Naive B cell (primary cell): Measurements from ENCODE around the gene TENM4. TPM values are rescaled to one million over a fixed set of nuclear protein-coding genes. Genes with fewer than 3 reads are reported as not detected.

Source experiments
- ATAC-seq, 2 donors: fragments of 150-1000 bp; cut with Tn5 transposase; 2 replicates each; pipeline ENCODE4 v1.10.0; 2021; ENCODE audit warnings: low read depth in 2 of 2, mild to moderate bottlenecking in 2 of 2, moderate library complexity in 2 of 2
- DNase-seq: peaks from one replicate; pipeline ENCODE4 v3.0.0; 2022
- H3K27ac Mint-ChIP-seq, 6 donors: one replicate each; pipeline ENCODE4 v1.8.0; 2020 to 2022; ENCODE audit warnings: mild to moderate bottlenecking in 6 of 6, mixed read lengths in 6 of 6, moderate library complexity in 5 of 6, inconsistent platforms in 2 of 6
- H3K27me3 Mint-ChIP-seq, 3 donors: one replicate each; pipeline ENCODE4 v1.8.0; 2021 to 2022; ENCODE audit warnings: mixed read lengths in 3 of 3, mild to moderate bottlenecking in 1 of 3
- H3K36me3 Mint-ChIP-seq, 2 donors: one replicate each; pipeline ENCODE4 v1.8.0; 2020 to 2022; ENCODE audit warnings: mixed read lengths in 2 of 2, inconsistent platforms in 1 of 2, mild to moderate bottlenecking in 1 of 2
- H3K4me1 Mint-ChIP-seq, 3 donors: one replicate each; pipeline ENCODE4 v1.8.0; 2020 to 2022; ENCODE audit warnings: mixed read lengths in 3 of 3, inconsistent platforms in 1 of 3, mild to moderate bottlenecking in 1 of 3, moderate library complexity in 1 of 3
- H3K4me3 Mint-ChIP-seq, 8 donors: one replicate each; pipeline ENCODE4 v1.8.0; 2020 to 2022; ENCODE audit warnings: mild to moderate bottlenecking in 8 of 8, mixed read lengths in 8 of 8, moderate library complexity in 8 of 8, inconsistent platforms in 2 of 8
- H3K9me3 Mint-ChIP-seq, 7 donors: one replicate each; pipeline ENCODE4 v1.8.0; 2020 to 2022; ENCODE audit warnings: mixed read lengths in 7 of 7, mild to moderate bottlenecking in 5 of 7, inconsistent platforms in 2 of 7, moderate library complexity in 1 of 7
- polyA plus RNA-seq, 6 donors: library from polyadenylated mRNA; unstranded; fragments of 300-500 nt; fragmentation: Illumina TruSeq; gene quantifications; one replicate each; pipeline ENCODE4 v1.2.3, GENCODE V29; 2021; ENCODE audit warnings: low read depth in 6 of 6

TENM4 gene
- polyA plus RNA-seq, 6 donors from 2014 or later: 3.8 TPM; not detected in 5

- no peaks in the 10 kb centered on the region for H3K4me1 Mint-ChIP-seq
- no peaks in the 10 kb centered on the region for H3K27me3 Mint-ChIP-seq
- no peaks in the 10 kb centered on the region for H3K9me3 Mint-ChIP-seq
- H3K27ac Mint-ChIP-seq: no peak overlapping the region
- ATAC-seq (no peak), DNase-seq (no peak)
- H3K36me3 Mint-ChIP-seq: peaks cover 0 to 10% of the 10 kb centered on the region in 2 donors
- H3K4me3 Mint-ChIP-seq: no peak overlapping the region
Measured at GRCh38 chr11:79081471-79082031, 359.3 kb downstream of the TENM4 start.

- ATAC-seq: no peak
- Mint-ChIP-seq H3K9me3 (peaks cover 0 to 7% (median 0%) of the 10 kb centered on the region in 7 donors), H3K4me3 (no peak overlapping the region), H3K27ac (no peak overlapping the region), H3K36me3 (peaks cover 0 to 10% of the 10 kb centered on the region in 2 donors), H3K4me1 (no peaks in the 10 kb centered on the region), H3K27me3 (no peaks in the 10 kb centered on the region)
- DNase-seq: no peak
Measured at GRCh38 chr11:79080551-79080950, 360.3 kb downstream of the TENM4 start.

GRCh38 chr11:79078999-79079398, 361.8 kb downstream of the TENM4 start:
- peaks cover 0 to 10% of the 10 kb centered on the region in 2 donors for H3K36me3 Mint-ChIP-seq
- peaks cover 0 to 4% (median 0%) of the 10 kb centered on the region in 3 donors for H3K27me3 Mint-ChIP-seq
- no peak overlapping the region for H3K4me3 Mint-ChIP-seq
- no peak overlapping the region for H3K27ac Mint-ChIP-seq
- DNase-seq (no peak), ATAC-seq (no peak)
- peaks cover 0 to 4% (median 2%) of the 10 kb centered on the region in 3 donors for H3K4me1 Mint-ChIP-seq
- H3K9me3 Mint-ChIP-seq: peaks cover 0 to 7% (median 0%) of the 10 kb centered on the region in 7 donors

DNA sequence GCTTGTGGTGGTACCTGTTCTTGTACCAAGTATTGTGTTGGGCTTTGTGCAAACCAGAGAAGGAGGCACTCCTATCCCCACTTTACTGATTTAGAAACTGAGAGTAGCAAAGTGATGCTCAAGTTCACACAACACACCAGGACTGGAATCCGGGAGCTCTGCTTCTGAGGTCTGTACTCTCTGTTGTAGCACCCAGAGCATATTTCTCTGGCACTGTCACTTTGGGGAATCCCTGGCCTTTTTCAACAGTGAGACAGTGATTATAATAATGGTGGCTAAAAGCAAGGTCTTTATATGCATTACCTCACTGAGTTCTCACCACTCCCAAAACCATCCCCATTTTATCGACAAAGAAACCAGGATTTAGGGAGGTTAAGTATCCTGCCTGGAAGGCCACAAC, 362.4 kb downstream of the TENM4 start:
- DNase-seq: no peak
- ATAC-seq: no peak
- peaks cover 0 to 7% (median 0%) of the 10 kb centered on the region in 7 donors for H3K9me3 Mint-ChIP-seq
- H3K27ac Mint-ChIP-seq: no peak overlapping the region
- no peak overlapping the region for H3K4me3 Mint-ChIP-seq
- peaks cover 0 to 4% (median 0%) of the 10 kb centered on the region in 3 donors for H3K27me3 Mint-ChIP-seq
- peaks cover 0 to 4% (median 2%) of the 10 kb centered on the region in 3 donors for H3K4me1 Mint-ChIP-seq
- H3K36me3 Mint-ChIP-seq: peaks cover 0 to 10% of the 10 kb centered on the region in 2 donors

GRCh38 chr11:79077702-79078330, 363.0 kb downstream of the TENM4 start:
- no peak for DNase-seq
- no peak overlapping the region for H3K4me3 Mint-ChIP-seq
- ATAC-seq: no peak
- peaks cover 0 to 10% of the 10 kb centered on the region in 2 donors for H3K36me3 Mint-ChIP-seq
- H3K4me1 Mint-ChIP-seq: peaks cover 0 to 4% (median 2%) of the 10 kb centered on the region in 3 donors
- no peak overlapping the region for H3K27ac Mint-ChIP-seq
- H3K27me3 Mint-ChIP-seq: peaks cover 0 to 4% (median 0%) of the 10 kb centered on the region in 3 donors
- H3K9me3 Mint-ChIP-seq: peaks cover 0 to 7% (median 0%) of the 10 kb centered on the region in 7 donors

DNA sequence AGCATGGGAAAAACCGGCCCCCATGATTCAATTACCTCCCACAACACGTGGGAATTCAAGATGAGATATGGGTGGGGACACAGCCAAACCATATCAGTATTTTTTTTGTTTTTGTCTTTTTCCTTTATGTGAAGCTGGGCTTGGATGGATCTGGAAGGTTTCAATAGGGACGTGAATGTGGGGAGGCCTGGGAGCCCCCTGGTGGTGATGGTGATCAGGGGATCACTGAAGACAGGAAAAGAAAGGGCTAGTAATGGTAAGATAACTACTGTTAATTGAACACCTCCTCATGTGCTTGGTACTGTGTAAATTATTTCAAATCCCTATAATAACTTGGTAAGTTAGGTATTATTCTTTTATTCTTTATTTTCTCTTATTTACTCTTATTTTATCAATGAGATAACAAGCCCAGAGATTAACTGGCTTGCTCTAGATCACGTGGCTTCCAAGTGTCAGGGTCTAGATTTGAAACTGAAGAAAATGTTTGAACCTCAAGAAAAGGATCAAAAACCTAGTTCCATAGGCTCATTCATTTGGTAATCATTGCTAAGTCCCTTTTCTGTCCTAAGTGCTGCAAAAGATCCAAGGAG, 364.2 kb downstream of the TENM4 start:
- Mint-ChIP-seq H3K9me3 (peaks cover 0 to 7% (median 0%) of the 10 kb centered on the region in 7 donors), H3K36me3 (peaks cover 0 to 10% of the 10 kb centered on the region in 2 donors), H3K27ac (no peak overlapping the region), H3K4me1 (peaks cover 0 to 4% (median 2%) of the 10 kb centered on the region in 3 donors), H3K4me3 (no peak overlapping the region), H3K27me3 (peaks cover 0 to 4% (median 0%) of the 10 kb centered on the region in 3 donors)
- ATAC-seq (no peak), DNase-seq (no peak)

DNA sequence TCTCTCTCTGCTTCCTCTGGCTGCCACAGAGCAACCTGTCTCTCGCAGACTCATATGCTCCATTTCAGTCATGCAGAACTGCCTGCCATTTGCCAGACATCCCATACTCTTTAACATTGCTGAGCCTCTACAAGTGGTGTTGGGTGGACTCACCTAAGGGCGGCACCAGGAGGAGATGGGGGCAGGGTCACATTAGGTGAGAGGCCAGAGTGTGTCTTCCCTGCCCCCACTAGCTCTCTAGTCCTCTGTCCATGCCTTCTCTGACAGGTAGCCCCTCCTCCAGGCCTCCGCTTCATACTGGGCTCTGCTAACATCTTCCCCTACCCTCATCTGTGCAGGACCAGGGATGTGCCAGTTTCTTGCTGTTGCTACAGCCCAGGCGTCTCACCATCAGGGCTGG, 366.3 kb downstream of the TENM4 start:
- no peak overlapping the region for H3K27ac Mint-ChIP-seq
- no peak overlapping the region for H3K4me3 Mint-ChIP-seq
- H3K4me1 Mint-ChIP-seq: peaks cover 0 to 4% (median 2%) of the 10 kb centered on the region in 3 donors
- H3K27me3 Mint-ChIP-seq: peaks cover 0 to 8% (median 0%) of the 10 kb centered on the region in 3 donors
- H3K9me3 Mint-ChIP-seq: peaks cover 0 to 7% (median 0%) of the 10 kb centered on the region in 7 donors
- ATAC-seq (no peak), DNase-seq (no peak)
- peaks cover 0 to 10% of the 10 kb centered on the region in 2 donors for H3K36me3 Mint-ChIP-seq

DNA sequence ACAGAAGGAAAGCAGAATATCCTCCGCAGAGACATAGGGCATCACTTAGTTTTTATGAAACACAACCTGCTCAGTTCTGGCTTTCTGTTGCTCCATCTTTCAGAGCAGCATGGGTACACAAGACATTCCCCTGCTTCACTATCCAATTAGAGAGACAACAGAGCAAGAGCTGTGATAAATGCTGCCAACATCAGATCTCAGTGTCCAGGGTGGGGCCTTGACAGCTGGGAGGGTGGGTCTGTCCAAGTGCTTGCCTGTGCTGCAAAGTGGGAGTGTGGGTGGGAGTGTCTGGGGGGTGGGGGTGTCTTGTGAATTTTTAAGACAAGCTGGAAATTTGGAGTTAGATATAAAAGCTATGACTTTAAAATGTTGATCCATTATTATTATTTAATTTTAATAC, 369.6 kb downstream of the TENM4 start:
- Mint-ChIP-seq H3K9me3 (peaks cover 0 to 4% (median 0%) of the 10 kb centered on the region in 7 donors), H3K4me1 (peaks cover 0 to 4% (median 4%) of the 10 kb centered on the region in 3 donors), H3K4me3 (no peak overlapping the region), H3K27me3 (peaks cover 0 to 13% (median 5%) of the 10 kb centered on the region in 3 donors), H3K27ac (no peak overlapping the region), H3K36me3 (no peaks in the 10 kb centered on the region)
- no peak for ATAC-seq
- no peak for DNase-seq

DNA sequence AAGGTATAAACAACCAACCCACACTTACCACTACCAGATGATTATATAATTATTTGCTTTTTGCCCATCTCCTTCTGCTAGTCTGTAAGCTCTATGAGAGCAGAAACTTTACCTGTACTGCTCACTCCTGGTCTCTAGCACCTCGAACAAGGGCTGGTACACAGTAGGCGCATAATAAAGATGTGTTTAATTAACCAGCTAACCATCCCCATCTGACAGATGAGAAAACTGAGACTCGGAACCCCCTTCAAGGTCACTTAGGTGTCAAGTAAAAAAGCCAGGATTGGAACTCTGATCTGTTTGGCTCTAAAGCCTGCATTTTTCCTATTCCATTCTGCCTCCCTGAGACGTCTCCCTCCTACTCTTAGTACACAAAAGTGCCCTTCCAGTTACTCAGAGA, 370.3 kb downstream of the TENM4 start:
- no peak for DNase-seq
- ATAC-seq: no peak
- H3K27ac Mint-ChIP-seq: no peak overlapping the region
- no peak overlapping the region for H3K4me3 Mint-ChIP-seq
- peaks cover 0 to 2% (median 0%) of the 10 kb centered on the region in 7 donors for H3K9me3 Mint-ChIP-seq
- peaks cover 5 to 13% (median 5%) of the 10 kb centered on the region in 3 donors for H3K27me3 Mint-ChIP-seq
- H3K4me1 Mint-ChIP-seq: peaks cover 0 to 4% (median 4%) of the 10 kb centered on the region in 3 donors
- no peaks in the 10 kb centered on the region for H3K36me3 Mint-ChIP-seq

- Mint-ChIP-seq H3K4me3 (no peak overlapping the region), H3K9me3 (no peaks in the 10 kb centered on the region), H3K36me3 (no peaks in the 10 kb centered on the region), H3K4me1 (peaks cover 0 to 4% (median 0%) of the 10 kb centered on the region in 3 donors), H3K27me3 (peaks cover 5 to 10% (median 5%) of the 10 kb centered on the region in 3 donors), H3K27ac (no peak overlapping the region)
- no peak for ATAC-seq
- no peak for DNase-seq
Measured at GRCh38 chr11:79069504-79069903, 371.3 kb downstream of the TENM4 start.

GRCh38 chr11:79068356-79068755, 372.5 kb downstream of the TENM4 start:
- Mint-ChIP-seq H3K36me3 (no peaks in the 10 kb centered on the region), H3K9me3 (no peaks in the 10 kb centered on the region), H3K27ac (peak overlapping the region in 1 of 6 donors; percentile 6), H3K4me3 (no peak overlapping the region), H3K27me3 (peaks cover 5 to 10% (median 5%) of the 10 kb centered on the region in 3 donors), H3K4me1 (peaks cover 0 to 2% (median 0%) of the 10 kb centered on the region in 3 donors)
- ATAC-seq (no peak), DNase-seq (no peak)

DNA sequence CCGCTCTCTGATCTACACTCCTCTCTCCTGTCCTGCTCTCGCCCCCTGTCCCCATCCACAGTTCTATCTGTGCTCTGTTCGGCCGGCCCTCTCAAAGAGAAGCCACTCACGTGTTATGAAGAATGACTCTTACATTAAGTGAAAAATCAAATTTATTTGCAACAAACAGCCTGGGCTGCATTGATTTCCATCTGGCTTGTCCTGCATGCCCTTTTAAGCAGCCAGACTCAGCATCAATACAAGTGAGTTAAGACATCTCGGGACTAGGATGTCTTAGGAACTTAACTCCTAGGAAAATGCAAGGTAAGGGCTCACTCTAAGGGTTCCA, 373.5 kb downstream of the TENM4 start:
- Mint-ChIP-seq H3K36me3 (no peaks in the 10 kb centered on the region), H3K9me3 (no peaks in the 10 kb centered on the region), H3K4me3 (no peak overlapping the region)

GRCh38 chr11:79066456-79067351, 374.1 kb downstream of the TENM4 start:
- H3K9me3 Mint-ChIP-seq: peaks cover 0 to under 1% (median 0%) of the 10 kb centered on the region in 7 donors
- H3K27me3 Mint-ChIP-seq: peaks cover 5 to 10% (median 5%) of the 10 kb centered on the region in 3 donors
- H3K4me3 Mint-ChIP-seq: no peak overlapping the region
- peak overlapping the region in 1 of 6 donors; percentile 55 for H3K27ac Mint-ChIP-seq
- DNase-seq (no peak), ATAC-seq (no peak)
- peaks cover 0 to 2% (median 0%) of the 10 kb centered on the region in 3 donors for H3K4me1 Mint-ChIP-seq
- no peaks in the 10 kb centered on the region for H3K36me3 Mint-ChIP-seq

More for the DNA sequence above, 373.5 kb downstream of the TENM4 start:
- DNase-seq (no peak), ATAC-seq (no peak)
- Mint-ChIP-seq H3K4me1 (peaks cover 0 to 2% (median 0%) of the 10 kb centered on the region in 3 donors), H3K27me3 (peaks cover 5 to 10% (median 5%) of the 10 kb centered on the region in 3 donors), H3K27ac (no peak overlapping the region)
